Caco-2 (cell line): Measurements from ENCODE around the gene AQP12A. TPM values are rescaled to one million over a fixed set of nuclear protein-coding genes. Genes with fewer than 3 reads are reported as not detected.

Source experiments
- BruUV-seq: library from RNA; stranded (reverse); fragments of 400-500 nt; replicated peaks from 2 replicates; lab custom pipeline; 2021; lab: Mats Ljungman, UMichigan
- CTCF ChIA-PET: fragments of 300-600 bp; sonication (Branson Sonifier 250); formaldehyde crosslinking; loops from one replicate; lab custom pipeline; 2022; ENCODE audit warnings: antibody characterized with exemption; lab: Charles Lee
- POLR2A ChIA-PET: fragments of 300-600 bp; sonication (Branson Sonifier 250); formaldehyde crosslinking; loops from one replicate; lab custom pipeline; 2022; ENCODE audit warnings: antibody characterized with exemption; lab: Charles Lee
- DNase-seq, 2 experiments: peaks; one replicate each; pipeline versions ENCODE4 v3.0.0 to v3.0.0-alpha.2; 2020 to 2022
- H3K27me3 ChIP-seq: replicated peaks from 2 replicates; pipeline ENCODE4 v1.6.0; 2011; ENCODE audit warnings: low read length; ENCODE audit not compliant: control insufficient read depth, insufficient read depth
- H3K36me3 ChIP-seq: 2 replicates; pipeline ENCODE4 v1.5.1; 2011; ENCODE audit warnings: low read length; ENCODE audit not compliant: control insufficient read depth, insufficient read depth
- H3K4me1 ChIP-seq: fragments of 250-450 bp; sonication (Bioruptor Pico); 2 replicates; pipeline ENCODE4 v1.5.1; 2020; ENCODE audit warnings: mild to moderate bottlenecking
- H3K4me3 ChIP-seq: 2 replicates; pipeline ENCODE4 v1.5.1; 2011; ENCODE audit warnings: low read depth, mild to moderate bottlenecking, control low read depth, low read length
- H3K9me3 ChIP-seq: fragments of 250-450 bp; sonication (Bioruptor Pico); 2 replicates; pipeline ENCODE4 v1.5.1; 2020; ENCODE audit warnings: mild to moderate bottlenecking, moderate library complexity
- H3K27ac Mint-ChIP-seq: one replicate; pipeline ENCODE4 v1.8.0; 2022; ENCODE audit warnings: mixed read lengths; ENCODE audit not compliant: unreplicated experiment
- H3K27me3 Mint-ChIP-seq: one replicate; pipeline ENCODE4 v1.8.0; 2022; ENCODE audit warnings: mixed read lengths; ENCODE audit not compliant: insufficient read depth, unreplicated experiment
- H3K36me3 Mint-ChIP-seq: one replicate; pipeline ENCODE4 v1.8.0; 2022; ENCODE audit warnings: mild to moderate bottlenecking, mixed read lengths; ENCODE audit not compliant: insufficient read depth, unreplicated experiment
- H3K4me1 Mint-ChIP-seq: one replicate; pipeline ENCODE4 v1.8.0; 2022; ENCODE audit warnings: low read depth, mixed read lengths; ENCODE audit not compliant: unreplicated experiment
- H3K4me3 Mint-ChIP-seq: one replicate; pipeline ENCODE4 v1.8.0; 2022; ENCODE audit warnings: mild to moderate bottlenecking, moderate library complexity, mixed read lengths; ENCODE audit not compliant: unreplicated experiment
- H3K9me3 Mint-ChIP-seq: one replicate; pipeline ENCODE4 v1.8.0; 2022; ENCODE audit warnings: mixed read lengths; ENCODE audit not compliant: unreplicated experiment
- intact Hi-C: fragments of 100-400 bp; cut with micrococcal nuclease; formaldehyde crosslinking; loops from one replicate; pipeline ENCODE4 v1.10.0; 2022; ENCODE audit not compliant: unreplicated experiment
- total RNA-seq: library from RNA; stranded (reverse); gene quantifications from 2 replicates; pipeline ENCODE4 v1.2.3, GENCODE V29; 2022
- TF ChIP-seq, protein P1 (sequence below), 2 experiments: fragments of 200-600 bp in 1 of 2; IDR thresholded peaks; 1 replicate in 1 of 2; 2 replicates in 1 of 2; pipeline versions ENCODE4 v1.5.1 to v1.8.0; 2011 to 2022; ENCODE audit warnings: antibody characterized with exemption in 1 of 2, control low read depth in 1 of 2, inconsistent platforms in 1 of 2, low read depth in 1 of 2, low read length in 1 of 2, mild to moderate bottlenecking in 1 of 2, moderate library complexity in 1 of 2; ENCODE audit not compliant: insufficient read depth in 1 of 2, severe bottlenecking in 1 of 2, unreplicated experiment in 1 of 2

AQP12A gene
- total RNA-seq, 1 experiment from 2014 or later = not detected

DNA sequence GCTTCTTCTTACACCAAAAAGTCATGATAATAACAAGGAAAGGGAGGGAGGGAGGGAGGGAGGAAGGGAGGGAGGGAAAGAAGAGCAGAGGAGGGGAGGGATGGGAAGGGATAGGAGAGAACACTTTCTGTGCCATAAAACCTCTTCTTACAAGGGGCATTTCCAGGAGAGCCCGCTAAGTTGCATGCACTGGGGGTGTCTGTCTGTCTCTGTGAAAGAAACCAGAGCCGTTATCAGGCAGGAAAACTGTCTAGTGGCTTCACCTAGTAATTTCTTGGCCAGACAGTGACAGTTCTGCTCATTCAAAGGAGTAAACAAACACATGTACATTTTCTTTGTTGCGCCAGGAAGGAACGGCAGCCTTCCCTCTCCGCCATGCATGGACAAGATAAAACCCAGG lies 45.8 kb downstream of the AQP12A start:
- H3K27ac Mint-ChIP-seq = no peak overlapping the region
- Histone ChIP-seq H3K36me3 (no peaks in the 10 kb centered on the region), H3K9me3 (no peaks in the 10 kb centered on the region), H3K4me1 (no peaks in the 10 kb centered on the region), H3K4me3 (no peak overlapping the region), H3K27me3 (no peaks in the 10 kb centered on the region)
- H3K4me3 Mint-ChIP-seq = no peak overlapping the region
- no TSS peak for BruUV-seq
- no peak for DNase-seq
- no peaks in the 10 kb centered on the region for H3K27me3 Mint-ChIP-seq
- CTCF ChIA-PET = no interaction called here
- H3K36me3 Mint-ChIP-seq = no peaks in the 10 kb centered on the region
- intact Hi-C loops = no loop called here
- POLR2A ChIA-PET = no interaction called here
- TF ChIP-seq, protein P1, sequence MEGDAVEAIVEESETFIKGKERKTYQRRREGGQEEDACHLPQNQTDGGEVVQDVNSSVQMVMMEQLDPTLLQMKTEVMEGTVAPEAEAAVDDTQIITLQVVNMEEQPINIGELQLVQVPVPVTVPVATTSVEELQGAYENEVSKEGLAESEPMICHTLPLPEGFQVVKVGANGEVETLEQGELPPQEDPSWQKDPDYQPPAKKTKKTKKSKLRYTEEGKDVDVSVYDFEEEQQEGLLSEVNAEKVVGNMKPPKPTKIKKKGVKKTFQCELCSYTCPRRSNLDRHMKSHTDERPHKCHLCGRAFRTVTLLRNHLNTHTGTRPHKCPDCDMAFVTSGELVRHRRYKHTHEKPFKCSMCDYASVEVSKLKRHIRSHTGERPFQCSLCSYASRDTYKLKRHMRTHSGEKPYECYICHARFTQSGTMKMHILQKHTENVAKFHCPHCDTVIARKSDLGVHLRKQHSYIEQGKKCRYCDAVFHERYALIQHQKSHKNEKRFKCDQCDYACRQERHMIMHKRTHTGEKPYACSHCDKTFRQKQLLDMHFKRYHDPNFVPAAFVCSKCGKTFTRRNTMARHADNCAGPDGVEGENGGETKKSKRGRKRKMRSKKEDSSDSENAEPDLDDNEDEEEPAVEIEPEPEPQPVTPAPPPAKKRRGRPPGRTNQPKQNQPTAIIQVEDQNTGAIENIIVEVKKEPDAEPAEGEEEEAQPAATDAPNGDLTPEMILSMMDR (IDR thresholded peaks at IDR 0.05; ENCODE audit: insufficient read depth in 1 of 2, low read depth in 1 of 2, low read length in 1 of 2, severe bottlenecking in 1 of 2, unreplicated experiment in 1 of 2) = no peak
- H3K4me1 Mint-ChIP-seq = no peaks in the 10 kb centered on the region
- H3K9me3 Mint-ChIP-seq = no peaks in the 10 kb centered on the region

DNA sequence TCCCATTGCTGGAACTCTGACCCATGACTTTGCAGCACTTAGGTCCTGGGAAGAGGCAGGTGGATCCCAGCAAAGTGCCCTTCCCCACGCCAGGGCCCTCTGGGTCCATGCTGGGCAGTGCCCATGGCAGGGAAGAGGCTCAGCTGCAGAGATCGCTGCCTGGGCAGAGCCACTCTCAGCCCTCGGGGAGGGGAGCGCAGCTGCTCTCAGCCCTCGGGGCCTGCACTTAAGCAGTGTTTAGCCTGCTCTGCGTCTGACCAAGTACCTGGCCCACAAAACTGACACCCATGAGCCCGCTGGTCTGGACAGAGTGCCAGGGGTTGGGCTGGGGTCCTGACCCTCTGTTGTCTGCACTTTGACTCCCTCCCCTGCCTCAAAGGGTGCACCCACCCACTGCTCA lies 46.3 kb downstream of the AQP12A start:
- CTCF ChIA-PET = no interaction called here
- H3K36me3 Mint-ChIP-seq = no peaks in the 10 kb centered on the region

DNA sequence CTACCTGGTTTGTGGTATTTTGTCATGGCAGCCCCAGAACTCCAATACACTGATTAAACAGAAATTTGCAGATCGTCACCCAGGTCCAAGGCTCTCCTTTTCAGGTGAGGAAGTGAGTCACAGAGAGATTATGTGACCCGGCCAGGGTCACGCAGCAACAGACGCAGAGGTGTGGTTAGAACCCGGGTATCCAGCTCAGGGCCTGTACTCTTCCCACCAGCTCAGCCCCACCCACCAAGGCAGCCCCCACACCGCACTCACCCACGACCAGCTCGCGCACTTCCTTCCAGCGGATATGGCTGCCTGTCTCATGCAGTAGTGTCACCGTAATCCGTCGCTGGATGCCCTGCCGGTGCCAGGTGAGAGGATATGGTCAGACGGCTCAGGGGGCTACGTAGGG lies 48.1 kb downstream of the AQP12A start:
- no peak overlapping the region for H3K4me3 ChIP-seq
- CTCF ChIA-PET = interaction anchor here (1.0 kb wide), 1 partner anchor 101 kb away, joined by 3 read pairs; no protein-coding TSS in a partner anchor
- POLR2A ChIA-PET = no interaction called here
- Mint-ChIP-seq H3K4me3 (no peak overlapping the region), H3K27me3 (no peaks in the 10 kb centered on the region), H3K36me3 (no peaks in the 10 kb centered on the region), H3K27ac (no peak overlapping the region), H3K9me3 (no peaks in the 10 kb centered on the region), H3K4me1 (no peaks in the 10 kb centered on the region)
- no peaks in the 10 kb centered on the region for H3K4me1 ChIP-seq
- no peaks in the 10 kb centered on the region for H3K9me3 ChIP-seq
- no peaks in the 10 kb centered on the region for H3K27me3 ChIP-seq
- TF ChIP-seq, protein P1 (IDR thresholded peaks at IDR 0.05; ENCODE audit: insufficient read depth in 1 of 2, low read depth in 1 of 2, low read length in 1 of 2, severe bottlenecking in 1 of 2, unreplicated experiment in 1 of 2) = no peak
- no TSS peak for BruUV-seq
- no peaks in the 10 kb centered on the region for H3K36me3 ChIP-seq
- intact Hi-C loops = no loop called here
- DNase-seq = no peak

More for the DNA sequence above, 46.3 kb downstream of the AQP12A start:
- no peak overlapping the region for H3K27ac Mint-ChIP-seq
- Histone ChIP-seq H3K36me3 (no peaks in the 10 kb centered on the region), H3K9me3 (no peaks in the 10 kb centered on the region), H3K4me1 (no peaks in the 10 kb centered on the region), H3K27me3 (no peaks in the 10 kb centered on the region), H3K4me3 (no peak overlapping the region)
- no peaks in the 10 kb centered on the region for H3K27me3 Mint-ChIP-seq
- TF ChIP-seq, protein P1 (IDR thresholded peaks at IDR 0.05; ENCODE audit: insufficient read depth in 1 of 2, low read depth in 1 of 2, low read length in 1 of 2, severe bottlenecking in 1 of 2, unreplicated experiment in 1 of 2) = no peak
- H3K9me3 Mint-ChIP-seq = no peaks in the 10 kb centered on the region
- no peaks in the 10 kb centered on the region for H3K4me1 Mint-ChIP-seq
- no TSS peak for BruUV-seq
- H3K4me3 Mint-ChIP-seq = no peak overlapping the region
- intact Hi-C loops = no loop called here
- DNase-seq = no peak
- POLR2A ChIA-PET = no interaction called here
